Neuron (in vitro differentiated cells): ENCODE results near the gene ATXN2.
"Not testable (repeated sequence)": the region's sequence is repeated elsewhere in the genome, so short reads cannot be mapped to it uniquely, and the experiment has no call there.

Experiments used
- H2AFZ ChIP-seq: one replicate; pipeline ENCODE4 v1.6.1; 2013; ENCODE audit warnings: low read depth, mild to moderate bottlenecking, inconsistent platforms, low read length, moderate library complexity
- H3K27me3 ChIP-seq: one replicate; pipeline ENCODE4 v1.6.1; 2013; ENCODE audit warnings: low read length; ENCODE audit not compliant: insufficient read depth
- H3K36me3 ChIP-seq: one replicate; pipeline ENCODE4 v1.6.1; 2013; ENCODE audit warnings: low read length; ENCODE audit not compliant: insufficient read depth
- H3K4me1 ChIP-seq: one replicate; pipeline ENCODE4 v1.6.1; 2013; ENCODE audit warnings: low read length; ENCODE audit not compliant: insufficient read depth
- H3K4me3 ChIP-seq: 2 replicates; pipeline ENCODE4 v1.5.1; 2013; ENCODE audit warnings: mild to moderate bottlenecking, low read length, moderate library complexity
- H3K9me3 ChIP-seq: one replicate; pipeline ENCODE4 v1.6.1; 2013; ENCODE audit warnings: low read length

The ATXN2 gene

DNA sequence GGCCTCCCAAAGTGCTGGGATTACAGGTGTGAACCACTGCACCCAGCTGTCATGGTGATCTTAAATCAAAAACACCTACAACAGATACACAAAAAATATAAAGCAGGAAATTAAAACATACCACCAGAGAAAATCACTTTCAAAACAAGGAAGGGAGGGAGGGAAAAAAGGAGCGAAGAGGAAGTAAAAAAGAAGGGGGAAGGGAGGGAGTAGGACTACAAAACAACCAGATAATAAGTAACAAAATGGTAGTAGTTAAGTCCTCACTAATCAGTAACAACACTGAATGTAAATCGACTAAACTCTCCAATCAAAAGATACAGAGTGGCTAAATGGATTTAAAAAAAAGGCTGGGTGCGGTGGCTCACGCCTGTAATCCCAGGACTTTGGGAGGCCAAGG is 104.4 kb downstream of the ATXN2 start:
- H3K36me3 ChIP-seq = peaks cover 56% of the 10 kb centered on the region
- no peaks in the 10 kb centered on the region for H3K27me3 ChIP-seq
- no peaks in the 10 kb centered on the region for H3K4me1 ChIP-seq
- peaks cover 6% of the 10 kb centered on the region for H3K9me3 ChIP-seq
- H3K4me3 ChIP-seq = no peak overlapping the region
- no peak overlapping the region for H2AFZ ChIP-seq

DNA sequence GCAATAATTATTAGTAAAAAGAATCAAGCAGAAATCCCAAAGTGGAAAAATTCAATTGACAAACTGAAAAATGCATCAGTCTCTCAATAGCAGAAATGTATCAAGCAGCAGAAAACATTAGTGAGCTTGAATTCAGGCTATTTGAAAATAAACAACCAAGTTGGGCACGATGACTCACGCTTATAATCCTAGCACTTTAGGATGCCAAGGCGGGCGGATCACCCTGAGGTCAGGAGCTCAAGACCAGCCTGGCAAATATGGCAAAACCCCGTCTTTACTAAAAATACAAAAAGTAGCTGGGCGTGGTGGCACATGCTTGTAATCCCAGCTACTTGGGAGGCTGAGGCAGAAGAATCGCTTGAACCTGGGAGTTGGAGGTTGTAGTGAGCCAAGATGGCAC is 106.1 kb downstream of the ATXN2 start:
- H3K4me1 ChIP-seq, H3K9me3 ChIP-seq, H3K4me3 ChIP-seq, H2AFZ ChIP-seq, H3K27me3 ChIP-seq: not testable (repeated sequence)
- H3K36me3 ChIP-seq = peaks cover 58% of the 10 kb centered on the region

DNA sequence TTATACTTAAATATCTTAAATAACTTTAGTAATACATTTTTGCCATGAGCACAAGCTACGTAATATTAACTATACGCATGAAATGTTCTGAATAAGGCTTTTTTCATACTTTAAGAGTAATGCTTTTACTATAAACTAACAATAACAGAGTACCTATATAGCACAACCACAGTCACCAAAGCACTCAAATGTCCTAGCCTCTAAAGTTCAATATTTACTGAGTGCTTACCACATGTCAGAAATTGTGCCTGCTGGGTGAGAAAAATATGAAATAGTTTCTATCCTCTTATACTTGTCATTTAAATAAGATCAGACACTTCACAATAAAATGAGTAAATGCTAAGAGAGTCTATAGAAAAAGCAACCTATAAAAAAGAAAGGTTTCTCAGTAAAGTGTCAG is 110.3 kb downstream of the ATXN2 start:
- no peak overlapping the region for H2AFZ ChIP-seq
- H3K9me3 ChIP-seq = no peaks in the 10 kb centered on the region
- peaks cover 74% of the 10 kb centered on the region for H3K36me3 ChIP-seq
- no peak overlapping the region for H3K4me3 ChIP-seq
- no peaks in the 10 kb centered on the region for H3K27me3 ChIP-seq
- no peaks in the 10 kb centered on the region for H3K4me1 ChIP-seq

DNA sequence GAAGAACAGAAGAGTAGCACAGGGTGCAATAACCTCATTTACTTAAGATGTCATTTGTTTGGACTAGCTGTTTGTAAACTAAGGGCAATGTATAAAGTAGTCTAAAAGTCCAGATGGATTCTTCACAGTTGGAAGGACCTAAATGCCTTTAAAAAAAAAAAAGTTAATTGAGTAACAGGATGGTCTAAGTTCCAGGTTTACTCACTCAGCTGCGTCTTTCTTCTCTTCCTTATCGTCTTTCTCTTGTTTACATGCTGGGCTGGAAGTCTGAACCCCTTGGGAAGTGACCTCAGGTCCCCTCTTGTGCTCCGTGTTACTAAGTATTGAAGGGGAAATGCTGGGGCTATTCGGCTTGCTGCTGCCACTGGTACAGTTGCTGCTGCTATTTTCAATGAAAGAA is 110.8 kb downstream of the ATXN2 start:
- Histone ChIP-seq H3K4me3 (no peak overlapping the region), H3K27me3 (no peaks in the 10 kb centered on the region), H3K9me3 (no peaks in the 10 kb centered on the region), H3K4me1 (no peaks in the 10 kb centered on the region), H3K36me3 (peaks cover 77% of the 10 kb centered on the region), H2AFZ (no peak overlapping the region)

DNA sequence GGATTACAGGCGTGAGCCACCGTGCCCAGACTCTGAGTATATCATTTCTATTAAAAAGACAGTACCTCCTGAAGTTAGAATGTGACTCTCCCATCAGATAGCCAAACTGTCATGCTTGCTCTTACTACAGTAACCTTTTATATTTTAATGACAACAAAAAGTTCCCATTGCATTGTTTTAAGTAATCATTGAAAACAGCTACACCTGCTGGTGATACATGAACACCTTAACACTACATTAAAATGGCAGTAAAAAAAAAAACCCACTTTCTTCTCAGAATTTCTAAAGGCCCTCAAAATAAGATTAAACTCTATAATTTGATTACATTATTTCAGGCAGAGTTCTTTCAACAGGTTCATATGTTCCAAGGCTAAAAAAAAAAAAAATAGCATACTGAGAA is 116.7 kb downstream of the ATXN2 start:
- peaks cover 69% of the 10 kb centered on the region for H3K36me3 ChIP-seq
- no peaks in the 10 kb centered on the region for H3K27me3 ChIP-seq
- H3K9me3 ChIP-seq = no peaks in the 10 kb centered on the region

DNA sequence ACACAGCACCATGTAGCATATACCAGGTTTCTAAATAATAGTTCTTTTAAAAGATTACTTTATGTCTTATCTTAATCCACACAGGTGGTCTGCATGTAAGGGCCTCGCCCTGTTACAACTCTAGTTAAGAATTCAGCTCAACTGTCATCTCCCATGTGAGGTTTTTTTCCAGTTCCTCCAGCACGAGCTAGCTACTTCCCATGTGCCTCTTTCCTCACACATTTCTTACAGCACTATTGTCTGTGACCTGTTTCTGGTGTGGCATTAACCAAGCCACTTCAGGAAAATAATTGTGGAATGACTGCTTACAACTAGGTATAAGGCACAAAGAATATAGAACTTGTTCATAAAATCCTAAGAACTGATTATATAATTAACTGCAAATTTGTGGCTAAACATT is 127.9 kb downstream of the ATXN2 start:
- Histone ChIP-seq H3K36me3 (peaks cover 45% of the 10 kb centered on the region), H3K27me3 (no peaks in the 10 kb centered on the region), H2AFZ (no peak overlapping the region), H3K9me3 (no peaks in the 10 kb centered on the region), H3K4me1 (no peaks in the 10 kb centered on the region), H3K4me3 (no peak overlapping the region)

More for the DNA sequence above, 116.7 kb downstream of the ATXN2 start:
- H3K4me3 ChIP-seq = no peak overlapping the region
- no peak overlapping the region for H2AFZ ChIP-seq
- no peaks in the 10 kb centered on the region for H3K4me1 ChIP-seq

DNA sequence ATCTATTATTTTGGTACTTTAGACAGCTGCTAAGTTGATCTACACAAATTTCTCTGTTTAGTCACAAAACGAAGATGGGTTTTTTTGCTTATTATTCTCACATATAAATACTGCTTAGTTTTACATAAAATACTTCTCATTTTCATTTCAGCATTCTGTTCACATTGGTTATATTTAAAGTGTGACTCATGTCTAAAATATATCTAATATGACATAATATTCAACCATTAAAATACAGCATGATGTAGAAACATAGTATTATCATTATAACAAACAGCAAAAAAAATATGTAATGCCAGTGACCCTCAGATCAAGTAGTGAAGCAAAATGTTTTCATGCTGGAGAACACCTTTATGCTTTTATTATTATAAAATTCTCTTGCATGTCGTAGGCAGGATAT is 129.7 kb downstream of the ATXN2 start:
- H3K9me3 ChIP-seq = no peaks in the 10 kb centered on the region
- no peak overlapping the region for H3K4me3 ChIP-seq
- H3K27me3 ChIP-seq = no peaks in the 10 kb centered on the region
- no peak overlapping the region for H2AFZ ChIP-seq
- H3K4me1 ChIP-seq = no peaks in the 10 kb centered on the region
- peaks cover 37% of the 10 kb centered on the region for H3K36me3 ChIP-seq

DNA sequence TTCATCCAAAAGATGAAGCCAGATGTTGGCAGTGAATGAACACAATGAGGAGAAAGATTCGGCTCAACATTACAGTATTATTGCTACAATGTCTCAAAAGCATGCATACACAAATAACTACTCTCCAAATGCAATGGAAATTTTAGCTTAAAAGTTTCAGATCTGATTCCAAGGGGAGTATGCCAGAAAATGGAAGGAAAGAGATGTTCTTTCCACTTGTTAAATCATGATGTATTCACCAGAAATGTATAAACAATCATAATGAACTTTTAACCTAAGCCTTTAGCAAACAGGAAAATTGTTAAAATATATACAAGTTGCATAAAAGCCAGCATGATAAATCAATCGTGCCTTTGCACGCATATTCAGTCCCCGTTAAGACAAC is 131.3 kb downstream of the ATXN2 start:
- H3K4me3 ChIP-seq = no peak overlapping the region
- H3K9me3 ChIP-seq = no peaks in the 10 kb centered on the region
- no peaks in the 10 kb centered on the region for H3K4me1 ChIP-seq
- no peak overlapping the region for H2AFZ ChIP-seq
- H3K36me3 ChIP-seq = peaks cover 36% of the 10 kb centered on the region
- H3K27me3 ChIP-seq = no peaks in the 10 kb centered on the region

DNA sequence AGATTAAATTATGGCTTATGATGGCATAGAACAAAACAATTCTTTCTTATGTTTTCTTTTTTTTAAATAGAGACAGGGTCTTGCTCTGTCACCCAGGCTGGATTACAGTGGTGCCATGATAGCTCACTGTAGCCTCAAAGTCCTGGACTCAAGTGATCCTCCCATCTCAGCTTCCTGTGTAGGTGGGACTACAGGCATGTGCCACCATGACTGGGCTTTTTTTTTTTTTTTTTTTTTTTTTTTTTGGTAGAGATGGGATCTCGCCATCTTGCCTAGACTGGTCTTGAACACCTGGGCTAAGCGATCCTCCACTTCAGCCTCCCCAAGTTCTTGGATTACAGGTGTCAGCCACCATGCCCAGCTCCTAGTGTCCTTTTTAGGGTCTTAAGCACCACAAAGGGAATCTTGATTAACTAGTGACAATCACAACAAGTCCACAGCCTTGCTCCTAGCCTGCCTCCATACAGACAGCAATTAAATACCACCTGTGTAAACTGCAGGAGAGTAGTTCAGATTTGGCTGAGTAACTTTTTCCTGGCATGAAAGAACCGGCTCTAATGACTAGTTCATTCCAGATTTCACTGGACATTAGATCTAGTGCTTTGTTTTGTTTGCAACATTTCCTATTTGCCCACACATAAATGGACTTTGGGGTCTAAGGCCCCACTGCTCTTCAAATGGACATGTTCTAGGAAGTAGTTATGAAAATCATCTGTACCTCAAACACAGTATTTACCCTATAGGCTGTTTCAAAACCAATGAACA is 131.8 kb downstream of the ATXN2 start:
- H3K4me3 ChIP-seq = no peak overlapping the region
- H2AFZ ChIP-seq = no peak overlapping the region
- peaks cover 31% of the 10 kb centered on the region for H3K36me3 ChIP-seq
- H3K27me3 ChIP-seq = no peaks in the 10 kb centered on the region
- no peaks in the 10 kb centered on the region for H3K4me1 ChIP-seq
- H3K9me3 ChIP-seq = no peaks in the 10 kb centered on the region

DNA sequence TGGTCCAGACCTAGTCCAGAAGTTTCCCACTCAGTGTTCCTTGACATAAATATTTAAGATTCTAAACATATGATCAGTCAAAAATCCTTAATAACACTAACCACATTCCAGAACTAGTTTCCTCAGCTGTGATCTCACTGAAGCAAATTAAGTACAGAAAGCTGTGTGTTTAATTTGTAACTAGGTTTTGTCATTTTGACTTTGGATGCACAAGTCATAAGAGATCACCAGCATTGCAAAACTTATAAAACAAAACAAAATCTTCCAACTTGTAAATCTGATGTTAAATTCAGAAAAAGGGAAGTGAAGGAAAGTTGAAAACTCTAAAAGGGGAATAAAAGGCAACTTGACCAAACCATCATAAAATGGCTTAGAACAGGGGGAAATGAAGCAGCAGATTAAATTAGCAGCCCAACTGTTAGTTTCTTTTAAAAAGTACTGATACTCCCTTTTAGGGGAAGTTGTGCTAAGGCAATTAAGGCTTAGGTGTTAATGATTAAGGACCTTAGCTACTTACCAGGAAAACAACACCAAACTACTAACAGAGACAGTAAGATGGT is 136.8 kb downstream of the ATXN2 start:
- Histone ChIP-seq H3K9me3 (no peaks in the 10 kb centered on the region), H2AFZ (no peak overlapping the region), H3K4me3 (no peak overlapping the region), H3K27me3 (no peaks in the 10 kb centered on the region), H3K4me1 (no peaks in the 10 kb centered on the region), H3K36me3 (peaks cover 18% of the 10 kb centered on the region)

DNA sequence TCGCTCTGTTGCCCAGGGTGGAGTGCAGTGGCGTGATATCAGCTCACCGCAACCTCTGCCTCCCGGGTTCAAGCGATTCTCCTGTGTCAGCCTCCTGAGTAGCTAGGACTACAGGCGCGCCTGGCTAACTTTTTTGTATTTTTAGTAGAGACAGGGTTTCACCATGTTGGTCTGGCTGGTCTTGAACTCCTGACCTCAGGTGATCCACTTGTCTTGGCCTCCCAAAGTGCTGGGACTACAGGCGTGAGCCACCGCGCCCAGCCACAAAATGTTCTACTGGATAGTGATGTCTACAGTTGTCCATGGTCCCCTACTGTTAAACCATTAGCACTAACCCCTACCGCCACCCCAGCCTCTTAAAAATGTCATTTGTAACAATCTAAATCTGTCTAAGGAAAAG is 139.0 kb downstream of the ATXN2 start:
- not testable (repeated sequence) for H3K4me3 ChIP-seq, H2AFZ ChIP-seq, H3K9me3 ChIP-seq, H3K4me1 ChIP-seq, H3K27me3 ChIP-seq
- H3K36me3 ChIP-seq = peaks cover 37% of the 10 kb centered on the region

DNA sequence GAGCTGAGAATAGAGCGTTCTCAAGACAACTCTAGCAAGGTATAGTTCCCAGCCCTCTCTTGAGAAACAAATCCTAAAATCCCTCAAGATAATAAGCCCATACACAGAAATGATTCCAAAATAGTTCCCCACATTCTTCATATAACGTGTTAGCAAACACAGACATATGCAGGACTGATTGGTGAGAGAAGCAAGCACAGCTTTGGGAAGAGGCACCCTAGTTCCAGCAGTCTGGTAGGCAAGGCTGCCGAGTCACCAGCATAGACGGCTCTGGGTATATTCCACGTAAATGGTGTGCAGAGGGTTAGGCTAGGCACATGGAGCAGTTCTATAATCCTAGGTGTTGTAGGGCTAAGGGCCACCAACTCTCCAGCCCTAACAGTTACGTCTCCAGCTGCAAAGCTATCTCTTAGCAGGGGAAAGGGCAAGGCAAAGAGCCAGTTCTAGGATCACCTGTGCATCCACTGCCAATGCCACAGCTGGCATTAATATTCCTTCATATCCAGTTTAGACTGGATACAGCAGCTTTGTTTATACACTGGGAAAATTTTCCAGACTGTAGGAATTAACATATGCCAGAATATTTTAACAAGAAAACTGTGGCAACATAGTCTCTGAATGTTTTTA is 140.5 kb downstream of the ATXN2 start:
- H3K4me1 ChIP-seq = no peaks in the 10 kb centered on the region
- no peak overlapping the region for H3K4me3 ChIP-seq
- H3K27me3 ChIP-seq = no peaks in the 10 kb centered on the region
- H3K9me3 ChIP-seq = no peaks in the 10 kb centered on the region
- no peak overlapping the region for H2AFZ ChIP-seq
- peaks cover 49% of the 10 kb centered on the region for H3K36me3 ChIP-seq

DNA sequence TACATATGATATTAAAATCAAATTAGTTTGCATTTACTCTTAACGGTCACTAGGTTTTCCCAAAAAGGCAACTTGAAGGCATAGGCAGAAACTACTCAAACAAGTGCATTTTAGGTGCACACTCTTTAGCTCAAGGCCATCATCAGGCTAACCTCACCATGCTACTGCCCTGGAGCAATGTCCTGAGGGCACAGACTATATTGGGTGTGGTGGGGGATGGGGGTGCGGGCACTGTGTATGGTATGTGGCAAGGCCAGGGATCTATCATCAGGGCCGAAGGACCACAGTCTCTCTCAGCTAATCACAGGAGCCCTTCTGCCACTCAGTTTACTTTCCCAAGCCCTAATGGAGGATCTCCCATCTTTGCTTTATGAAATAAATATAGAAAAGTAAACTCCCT is 141.5 kb downstream of the ATXN2 start:
- H2AFZ ChIP-seq = no peak overlapping the region
- H3K4me3 ChIP-seq = no peak overlapping the region
- peaks cover 50% of the 10 kb centered on the region for H3K36me3 ChIP-seq
- H3K9me3 ChIP-seq = no peaks in the 10 kb centered on the region
- H3K4me1 ChIP-seq = peaks cover 3% of the 10 kb centered on the region
- H3K27me3 ChIP-seq = no peaks in the 10 kb centered on the region
